Trophoblast cell (in vitro differentiated cells and primary cell): ENCODE measurements around the gene SORCS1.

ENCODE experiments used
- DNase-seq, 2 donors: peaks; one replicate each; pipeline ENCODE4 v3.0.0-alpha.2; 2016
- H2AFZ ChIP-seq: 2 replicates; pipeline ENCODE4 v1.6.1; 2013; ENCODE audit warnings: low read length, moderate library complexity, mild to moderate bottlenecking; ENCODE audit not compliant: insufficient read depth, poor library complexity
- H2AK5ac ChIP-seq: 2 replicates; pipeline ENCODE4 v1.6.1; 2013; ENCODE audit warnings: mild to moderate bottlenecking, low read length
- H2BK120ac ChIP-seq: 2 replicates; pipeline ENCODE4 v1.6.1; 2013; ENCODE audit warnings: low read length, mild to moderate bottlenecking, moderate library complexity; ENCODE audit not compliant: insufficient read depth, poor library complexity
- H2BK12ac ChIP-seq: 2 replicates; pipeline ENCODE4 v1.6.1; 2013; ENCODE audit warnings: mild to moderate bottlenecking, low read length, moderate library complexity
- H2BK5ac ChIP-seq: 2 replicates; pipeline ENCODE4 v1.6.1; 2013; ENCODE audit warnings: low read length, low read depth, moderate library complexity, mild to moderate bottlenecking; ENCODE audit not compliant: poor library complexity
- H3K14ac ChIP-seq: 2 replicates; pipeline ENCODE4 v1.6.1; 2013; ENCODE audit warnings: mild to moderate bottlenecking, low read length
- H3K18ac ChIP-seq: 2 replicates; pipeline ENCODE4 v1.6.1; 2013; ENCODE audit warnings: mild to moderate bottlenecking, low read length
- H3K23ac ChIP-seq: 2 replicates; pipeline ENCODE4 v1.6.1; 2013; ENCODE audit warnings: low read length
- H3K27ac ChIP-seq: 2 replicates; pipeline ENCODE4 v1.5.1; 2013; ENCODE audit warnings: low read depth, mild to moderate bottlenecking, inconsistent platforms, low read length, moderate library complexity
- H3K27me3 ChIP-seq: 2 replicates; pipeline ENCODE4 v1.6.1; 2013; ENCODE audit warnings: inconsistent platforms, mild to moderate bottlenecking, low read length, moderate library complexity; ENCODE audit not compliant: insufficient read depth
- H3K36me3 ChIP-seq, 2 experiments: 1 replicate in 1 of 2; 2 replicates in 1 of 2; pipeline ENCODE4 v1.6.1; 2013; ENCODE audit warnings: low read length in 2 of 2, mild to moderate bottlenecking in 2 of 2, moderate library complexity in 1 of 2; ENCODE audit not compliant: insufficient read depth in 2 of 2, control insufficient read depth in 1 of 2
- H3K4ac ChIP-seq: 2 replicates; pipeline ENCODE4 v1.6.1; 2013; ENCODE audit warnings: low read depth, mild to moderate bottlenecking, low read length, moderate library complexity
- H3K4me1 ChIP-seq, 2 experiments: 1 replicate in 1 of 2; 2 replicates in 1 of 2; pipeline ENCODE4 v1.6.1; 2013; ENCODE audit warnings: low read length in 2 of 2, mild to moderate bottlenecking in 2 of 2, moderate library complexity in 1 of 2; ENCODE audit not compliant: insufficient read depth in 2 of 2, control insufficient read depth in 1 of 2
- H3K4me2 ChIP-seq: 2 replicates; pipeline ENCODE4 v1.6.1; 2013; ENCODE audit warnings: inconsistent platforms, mild to moderate bottlenecking, low read length, moderate library complexity
- H3K4me3 ChIP-seq: 2 replicates; pipeline ENCODE4 v1.5.1; 2013; ENCODE audit warnings: mild to moderate bottlenecking, low read depth, low read length, inconsistent platforms
- H3K79me1 ChIP-seq: one replicate; pipeline ENCODE4 v1.6.1; 2013; ENCODE audit warnings: low read length
- H3K79me2 ChIP-seq: 2 replicates; pipeline ENCODE4 v1.6.1; 2013; ENCODE audit warnings: low read length, mild to moderate bottlenecking; ENCODE audit not compliant: control insufficient read depth, insufficient read depth, poor library complexity
- H3K9ac ChIP-seq: 2 replicates; pipeline ENCODE4 v1.6.1; 2013; ENCODE audit warnings: mild to moderate bottlenecking, low read length
- H3K9me3 ChIP-seq: 2 replicates; pipeline ENCODE4 v1.6.1; 2013; ENCODE audit warnings: low read depth, mild to moderate bottlenecking, control low read depth, inconsistent platforms, low read length; ENCODE audit not compliant: insufficient read depth
- H4K12ac ChIP-seq: 2 replicates; pipeline ENCODE4 v1.6.1; 2013; ENCODE audit warnings: low read depth, mild to moderate bottlenecking, low read length, moderate library complexity
- H4K8ac ChIP-seq: 2 replicates; pipeline ENCODE4 v1.6.1; 2013; ENCODE audit warnings: low read depth, mild to moderate bottlenecking, low read length, moderate library complexity
- H4K91ac ChIP-seq: one replicate; pipeline ENCODE4 v1.6.1; 2013; ENCODE audit warnings: low read depth, mild to moderate bottlenecking, low read length, moderate library complexity
- WGBS: extraction: QIAGEN DNeasy Blood & Tissue Kit; methylation state at CpG from one replicate; pipeline ENCODE4 v1.1.7; 2013; ENCODE audit warnings: missing lambda C conversion rate; ENCODE audit not compliant: insufficient read length, insufficient coverage; ENCODE audit errors: extremely low coverage; 5-methylcytosine and 5-hydroxymethylcytosine counted together

Gene SORCS1

GRCh38 chr10:106914016-106914415, 250.5 kb downstream of the SORCS1 start:
- Histone ChIP-seq H2BK120ac (no peak overlapping the region), H3K27me3 (no peaks in the 10 kb centered on the region), H4K8ac (no peak overlapping the region), H3K4me3 (no peak overlapping the region), H2AFZ (no peak overlapping the region), H3K23ac (no peak overlapping the region), H2BK12ac (no peak overlapping the region), H4K91ac (no peak overlapping the region), H3K27ac (no peak overlapping the region), H3K18ac (no peak overlapping the region), H3K14ac (no peak overlapping the region), H2AK5ac (no peak overlapping the region), H3K36me3 (no peaks in the 10 kb centered on the region), H3K79me1 (no peaks in the 10 kb centered on the region), H4K12ac (no peak overlapping the region), H3K4me2 (no peak overlapping the region), H3K9ac (no peak overlapping the region), H3K4ac (no peak overlapping the region), H3K9me3 (no peaks in the 10 kb centered on the region), H2BK5ac (no peak overlapping the region), H3K79me2 (no peaks in the 10 kb centered on the region), H3K4me1 (no peaks in the 10 kb centered on the region)
- no CpG with 5 or more reads among the region's 3 CpGs for WGBS
- no peak for DNase-seq

- Histone ChIP-seq H3K4me2 (no peak overlapping the region), H2BK12ac (no peak overlapping the region), H3K4ac (no peak overlapping the region), H2BK120ac (no peak overlapping the region), H3K9me3 (no peaks in the 10 kb centered on the region), H4K12ac (no peak overlapping the region), H3K9ac (no peak overlapping the region), H4K91ac (no peak overlapping the region), H3K36me3 (no peaks in the 10 kb centered on the region), H3K4me1 (no peaks in the 10 kb centered on the region), H3K27ac (no peak overlapping the region), H3K23ac (peak overlapping the region; percentile 38), H3K4me3 (no peak overlapping the region), H4K8ac (no peak overlapping the region), H3K79me2 (no peaks in the 10 kb centered on the region), H2BK5ac (no peak overlapping the region), H3K14ac (no peak overlapping the region), H3K79me1 (no peaks in the 10 kb centered on the region), H2AFZ (no peak overlapping the region), H2AK5ac (no peak overlapping the region), H3K27me3 (no peaks in the 10 kb centered on the region), H3K18ac (no peak overlapping the region)
- no CpG with 5 or more reads among the region's 4 CpGs for WGBS
- DNase-seq, result no peak
Measured at GRCh38 chr10:106913348-106913747, 251.2 kb downstream of the SORCS1 start.

GRCh38 chr10:106911096-106911495, 253.4 kb downstream of the SORCS1 start:
- Histone ChIP-seq H3K27ac (no peak overlapping the region), H2AK5ac (no peak overlapping the region), H2AFZ (no peak overlapping the region), H4K12ac (no peak overlapping the region), H3K9me3 (no peaks in the 10 kb centered on the region), H3K9ac (no peak overlapping the region), H3K23ac (no peak overlapping the region), H3K79me2 (no peaks in the 10 kb centered on the region), H3K79me1 (no peaks in the 10 kb centered on the region), H4K91ac (no peak overlapping the region), H3K36me3 (no peaks in the 10 kb centered on the region), H3K4me2 (no peak overlapping the region), H3K4me3 (no peak overlapping the region), H2BK120ac (no peak overlapping the region), H3K18ac (no peak overlapping the region), H3K27me3 (no peaks in the 10 kb centered on the region), H3K14ac (no peak overlapping the region), H4K8ac (no peak overlapping the region), H2BK12ac (no peak overlapping the region), H2BK5ac (no peak overlapping the region), H3K4me1 (no peaks in the 10 kb centered on the region), H3K4ac (no peak overlapping the region)
- WGBS, result no CpG with 5 or more reads among the region's 3 CpGs
- no peak for DNase-seq

- H3K79me2 ChIP-seq, result no peaks in the 10 kb centered on the region
- no peaks in the 10 kb centered on the region for H3K79me1 ChIP-seq
- no peak overlapping the region for H4K8ac ChIP-seq
- no peak for DNase-seq
- H3K36me3 ChIP-seq, result no peaks in the 10 kb centered on the region
- no peak overlapping the region for H2BK120ac ChIP-seq
- H3K27me3 ChIP-seq, result no peaks in the 10 kb centered on the region
- no peak overlapping the region for H3K9ac ChIP-seq
- no peak overlapping the region for H2BK12ac ChIP-seq
- no peak overlapping the region for H3K18ac ChIP-seq
- H4K91ac ChIP-seq, result no peak overlapping the region
- no peak overlapping the region for H2BK5ac ChIP-seq
- no peak overlapping the region for H4K12ac ChIP-seq
- H2AK5ac ChIP-seq, result no peak overlapping the region
- H3K4me2 ChIP-seq, result no peak overlapping the region
- no peak overlapping the region for H3K23ac ChIP-seq
- no peak overlapping the region for H3K4me3 ChIP-seq
- no peak overlapping the region for H3K14ac ChIP-seq
- no CpG with 5 or more reads among the region's 4 CpGs for WGBS
- H3K4me1 ChIP-seq, result no peaks in the 10 kb centered on the region
- no peak overlapping the region for H3K27ac ChIP-seq
- no peak overlapping the region for H2AFZ ChIP-seq
- H3K9me3 ChIP-seq, result no peaks in the 10 kb centered on the region
- H3K4ac ChIP-seq, result no peak overlapping the region
Measured at GRCh38 chr10:106910666-106911065, 253.8 kb downstream of the SORCS1 start.
